ENCODE measurements around the gene RTN4RL2. TPM values are rescaled to one million over a fixed set of nuclear protein-coding genes. Genes with fewer than 3 reads are reported as not detected.

The RTN4RL2 gene
- total RNA-seq, result 0.22 and 0.27 TPM in 2 replicates

GRCh38 chr11:57460022-57460757 is at the start of gene RTN4RL2:
Gene RTN4RL2, plus strand, starts transcription at chr11:57460528. Its CDS starts 338 bp downstream, at chr11:57460866.

GRCh38 chr11:57426929-57427726 is 33.2 kb upstream of the RTN4RL2 start, which contains the start of gene SLC43A3:
Gene SLC43A3, minus strand, starts transcription at chr11:57427121. Its CDS starts 949 bp downstream, at chr11:57426172.

GRCh38 chr11:57515332-57516060 is 55.2 kb downstream of the RTN4RL2 start, which contains the start of gene SLC43A1:
Gene SLC43A1, minus strand, starts transcription at chr11:57515702. Its CDS starts 1,591 bp downstream, at chr11:57514111.

Small RNA genes lying within 50 kb of the gene (small RNA-seq; reads per million reads assigned to genes)
- not detected for gene RNA5SP341

Other genes starting within 250 kb of the RTN4RL2 start
- gene APLNR, start 223.3 kb upstream of the RTN4RL2 start, total RNA-seq, result 0.13 TPM in 1 of 2 replicates, not detected in the other
- gene TNKS1BP1, start 135.6 kb upstream of the RTN4RL2 start, total RNA-seq, result 46.7 and 50.9 TPM in 2 replicates
- 123 and 143 TPM in 2 replicates for gene SSRP1, start 124.6 kb upstream of the RTN4RL2 start, total RNA-seq
- gene P2RX3, start 122.2 kb upstream of the RTN4RL2 start, total RNA-seq, result not detected in 2 replicates
- gene PRG3, start 79.4 kb upstream of the RTN4RL2 start, total RNA-seq, result not detected in 2 replicates
- 0.07 and 0.13 TPM in 2 replicates for gene PRG2, start 69.9 kb upstream of the RTN4RL2 start, total RNA-seq
- 120 and 156 TPM in 2 replicates for gene SLC43A3, start 33.4 kb upstream of the RTN4RL2 start, total RNA-seq
- gene SLC43A1, start 55.2 kb downstream of the RTN4RL2 start, total RNA-seq, result 10.4 and 15.4 TPM in 2 replicates
- 48.7 and 66.3 TPM in 2 replicates for gene TIMM10, start 70.2 kb downstream of the RTN4RL2 start, total RNA-seq
- gene SMTNL1, start 77.1 kb downstream of the RTN4RL2 start, total RNA-seq, result not detected in 2 replicates
- gene UBE2L6, start 107.1 kb downstream of the RTN4RL2 start, total RNA-seq, result 15.6 and 18.7 TPM in 2 replicates
- gene SERPING1, start 137.2 kb downstream of the RTN4RL2 start, total RNA-seq, result 0.14 TPM in 1 of 2 replicates, not detected in the other
- gene YPEL4, start 189.4 kb downstream of the RTN4RL2 start, total RNA-seq, result under 0.01 and 0.07 TPM in 2 replicates
- 20.5 and 21.8 TPM in 2 replicates for gene CLP1, start 197.2 kb downstream of the RTN4RL2 start, total RNA-seq
- gene ZDHHC5, start 207.6 kb downstream of the RTN4RL2 start, total RNA-seq, result 54.8 and 62.4 TPM in 2 replicates